Colon (tissue), 2 donors: ENCODE results near the gene FOXK2.
"Not testable (repeated sequence)": the region's sequence is repeated elsewhere in the genome, so short reads cannot be mapped to it uniquely, and the experiment has no call there.

Source experiments
- FAIRE-seq: peaks from 2 replicates; lab custom pipeline; 2012; peaks lifted over from hg19 to GRCh38; lab: Jason Lieb, UNC
- donor health status: control.
- donor health status: control.

FOXK2 gene

DNA sequence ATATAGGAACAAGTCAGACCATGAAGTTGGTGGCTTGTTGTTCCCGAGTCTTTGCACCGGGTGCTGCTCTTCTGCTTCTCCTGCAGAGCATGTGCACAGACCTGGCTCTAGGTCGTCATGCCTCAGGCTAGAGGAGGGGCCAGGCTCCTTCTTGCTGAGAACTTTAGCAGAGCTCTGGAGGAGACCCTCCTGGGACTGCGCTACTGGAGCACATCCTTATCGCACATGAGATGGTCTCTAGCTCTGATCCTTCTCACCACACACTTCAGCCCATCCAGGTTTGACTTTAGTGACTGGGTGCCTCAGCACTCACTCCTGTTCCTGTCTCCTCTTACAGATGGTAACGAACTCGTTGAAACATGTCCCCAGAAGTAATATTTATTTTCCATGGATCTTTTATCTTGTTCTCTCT is 14.9 kb downstream of the FOXK2 start:
- no peak for FAIRE-seq

- no peak for FAIRE-seq
Observed at GRCh38 chr17:82536512-82537201, 17.1 kb downstream of the FOXK2 start.

- FAIRE-seq: not testable (repeated sequence)
Observed at GRCh38 chr17:82537228-82537627, 17.7 kb downstream of the FOXK2 start.

DNA sequence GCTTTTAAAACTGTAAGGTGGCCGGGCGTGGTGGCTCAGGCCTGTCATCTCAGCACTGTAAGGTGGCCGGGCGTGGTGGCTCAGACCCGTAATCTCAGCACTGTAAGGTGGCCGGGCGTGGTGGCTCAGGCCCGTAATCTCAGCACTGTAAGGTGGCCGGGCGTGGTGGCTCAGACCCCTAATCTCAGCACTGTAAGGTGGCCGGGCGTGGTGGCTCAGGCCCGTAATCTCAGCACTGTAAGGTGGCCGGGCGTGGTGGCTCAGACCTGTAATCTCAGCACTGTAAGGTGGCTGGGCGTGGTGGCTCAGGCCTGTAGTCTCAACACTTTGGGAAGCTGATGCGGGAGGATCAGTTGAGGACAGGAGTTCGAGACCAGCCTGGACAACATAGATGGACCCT is 19.5 kb downstream of the FOXK2 start:
- FAIRE-seq: not testable (repeated sequence)

GRCh38 chr17:82542439-82542838 is 22.9 kb downstream of the FOXK2 start:
- FAIRE-seq: no peak

DNA sequence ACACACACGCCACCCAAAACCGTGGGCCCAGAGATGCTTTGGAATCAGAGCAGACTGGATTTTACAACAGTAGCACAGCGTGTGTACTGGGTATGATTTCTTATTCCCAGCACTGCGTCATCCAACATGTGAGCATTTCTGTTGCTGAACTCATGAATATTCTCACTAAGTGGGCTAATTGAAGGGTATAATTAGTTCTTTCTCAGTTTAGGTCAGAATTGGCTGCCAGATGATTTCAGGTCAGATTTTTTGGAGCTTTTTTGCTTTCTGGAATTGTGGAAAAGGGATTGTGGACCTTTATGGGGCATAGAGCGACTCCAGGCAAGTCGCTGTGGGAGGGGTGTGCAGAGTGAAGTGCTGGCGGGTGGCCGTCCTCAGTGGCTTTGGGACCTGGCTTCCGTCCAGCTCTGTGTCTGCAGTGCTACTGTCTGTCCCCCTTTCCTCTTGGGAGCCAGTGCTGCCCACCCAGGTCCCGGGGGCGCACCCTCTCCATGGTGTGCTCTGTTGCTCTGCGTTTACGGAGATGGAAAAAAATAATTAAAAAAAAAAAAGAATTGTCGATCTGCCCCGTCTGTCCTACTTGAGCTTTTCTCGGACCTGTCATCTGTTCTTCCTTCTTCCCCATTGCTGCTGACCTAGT is 25.0 kb downstream of the FOXK2 start:
- no peak for FAIRE-seq

DNA sequence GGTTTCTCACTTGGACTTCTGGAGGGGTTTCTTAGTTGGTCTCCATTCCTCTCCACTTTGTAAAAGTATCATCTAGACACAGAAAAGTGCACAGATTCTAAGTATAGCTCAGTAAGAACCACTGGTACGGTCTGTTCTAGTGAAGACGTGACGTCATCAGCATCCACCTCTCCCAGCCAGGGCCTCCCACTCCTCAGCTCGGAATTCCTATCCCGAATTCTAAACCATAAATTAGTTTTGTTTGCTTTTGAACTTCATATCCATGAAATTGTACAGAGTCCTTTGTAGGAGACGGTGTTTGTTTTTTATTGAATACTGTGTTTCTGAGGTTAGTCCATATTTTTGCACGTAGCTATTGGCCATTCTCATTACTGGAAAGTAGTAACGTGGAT is 25.5 kb downstream of the FOXK2 start:
- no peak for FAIRE-seq

DNA sequence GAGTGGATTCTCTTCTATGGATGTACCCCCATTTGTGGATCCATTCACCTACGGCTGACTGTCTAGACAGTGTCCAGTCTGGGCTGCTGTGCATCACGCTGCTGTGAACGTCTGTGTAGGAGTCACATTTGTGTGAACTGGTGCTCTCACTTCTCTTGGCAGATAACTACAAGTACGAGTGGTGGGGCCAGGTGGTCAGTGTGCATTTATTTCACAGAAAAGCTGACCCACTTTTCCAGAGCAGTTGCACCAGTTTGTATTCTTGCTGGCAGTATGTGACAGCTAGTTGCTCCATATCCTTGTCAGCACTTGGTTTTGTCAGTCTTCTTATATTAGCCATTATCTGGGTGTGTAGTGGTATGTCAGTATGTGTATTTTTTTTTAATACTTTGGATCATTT is 28.4 kb downstream of the FOXK2 start:
- no peak for FAIRE-seq

- FAIRE-seq: no peak
Observed at GRCh38 chr17:82548681-82549303, 29.3 kb downstream of the FOXK2 start.

DNA sequence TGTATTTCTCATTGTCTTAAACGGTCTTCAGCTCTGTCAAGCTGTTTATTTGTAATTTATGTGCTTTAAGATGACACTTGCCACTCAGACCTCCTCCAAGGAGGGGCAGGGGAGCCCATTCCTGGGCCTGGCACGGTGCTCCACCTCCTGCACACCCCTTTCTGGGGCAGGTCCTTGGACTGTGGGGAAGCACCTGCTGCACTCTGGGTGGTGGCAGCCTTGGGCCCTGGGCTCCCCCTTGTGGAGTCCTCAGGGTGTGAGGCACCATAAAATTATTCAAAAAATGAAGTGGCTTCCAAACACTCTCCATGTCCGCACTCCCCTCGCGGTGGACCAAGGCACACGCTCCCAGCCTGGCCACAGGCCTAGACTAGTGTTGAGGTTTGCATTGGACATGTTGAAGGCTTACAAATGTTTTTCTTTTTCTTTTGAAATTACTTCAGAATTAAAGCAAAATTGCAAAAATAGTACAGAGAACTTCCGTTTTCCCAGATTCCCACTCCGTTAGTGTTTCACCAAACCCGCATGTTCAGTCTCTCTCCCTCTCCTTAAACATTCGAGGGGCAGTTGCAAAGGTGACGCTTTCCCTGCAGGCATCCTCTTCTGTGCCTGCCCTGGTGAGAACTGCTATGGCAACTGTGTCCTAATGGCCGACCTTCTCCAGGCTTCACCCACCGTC is 32.4 kb downstream of the FOXK2 start:
- FAIRE-seq: no peak

- FAIRE-seq: no peak
Observed at GRCh38 chr17:82552580-82552979, 33.0 kb downstream of the FOXK2 start.

- no peak for FAIRE-seq
Observed at GRCh38 chr17:82553210-82553930, 33.8 kb downstream of the FOXK2 start.

DNA sequence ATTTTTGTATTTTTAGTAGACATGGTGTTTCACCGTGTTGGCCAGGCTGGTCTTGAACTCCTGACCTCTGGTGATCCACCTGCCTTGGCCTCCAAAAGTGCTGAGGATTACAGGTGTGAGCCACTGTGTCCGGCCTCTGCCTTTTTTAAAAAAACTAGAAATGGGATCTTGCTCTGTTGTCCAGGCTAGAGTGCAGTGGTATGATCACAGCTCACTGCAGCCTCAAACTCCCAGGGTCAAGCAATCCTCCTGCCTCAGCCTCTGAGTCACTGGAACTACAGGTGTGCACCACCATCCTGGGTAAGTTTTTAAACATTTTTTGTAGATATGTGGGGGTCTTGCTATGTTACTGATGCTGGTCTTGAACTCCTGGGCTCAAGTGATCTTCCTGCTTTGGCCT is 38.0 kb downstream of the FOXK2 start:
- FAIRE-seq: not testable (repeated sequence)

- no peak for FAIRE-seq
Observed at GRCh38 chr17:82559566-82560251, 40.2 kb downstream of the FOXK2 start.

- no peak for FAIRE-seq
Observed at GRCh38 chr17:82560252-82560642, 40.7 kb downstream of the FOXK2 start.

- no peak for FAIRE-seq
Observed at GRCh38 chr17:82560802-82561428, 41.4 kb downstream of the FOXK2 start.

DNA sequence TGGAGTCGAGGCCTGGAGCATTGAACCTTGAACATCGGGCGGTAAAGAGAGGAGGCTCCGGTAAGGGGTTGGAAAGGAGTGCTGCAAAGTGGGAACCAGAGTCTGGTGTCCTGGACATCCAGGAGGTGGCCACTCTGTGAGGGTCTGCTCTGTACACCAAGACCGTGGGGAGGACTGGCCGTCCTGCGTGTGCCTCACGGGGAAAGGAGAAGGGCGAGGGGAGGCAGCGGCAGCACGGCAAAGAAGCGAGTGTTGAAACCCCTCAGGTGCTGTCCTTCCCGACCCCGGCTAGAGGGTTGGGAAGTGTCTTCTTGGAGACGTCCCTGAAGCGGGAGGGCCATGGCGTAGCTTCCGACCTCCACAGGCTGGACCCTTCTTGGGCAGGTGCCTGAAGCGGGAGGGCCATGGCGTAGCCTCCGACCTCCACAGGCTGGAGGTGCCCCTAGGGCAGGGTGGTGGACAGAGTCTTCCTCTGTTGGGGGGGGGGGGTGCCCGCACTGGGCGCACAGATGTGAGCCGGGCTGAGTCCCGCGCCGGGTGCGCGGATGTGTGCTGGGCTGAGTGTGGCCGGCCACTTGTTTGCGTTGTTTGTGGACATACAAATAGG is 42.0 kb downstream of the FOXK2 start:
- no peak for FAIRE-seq

DNA sequence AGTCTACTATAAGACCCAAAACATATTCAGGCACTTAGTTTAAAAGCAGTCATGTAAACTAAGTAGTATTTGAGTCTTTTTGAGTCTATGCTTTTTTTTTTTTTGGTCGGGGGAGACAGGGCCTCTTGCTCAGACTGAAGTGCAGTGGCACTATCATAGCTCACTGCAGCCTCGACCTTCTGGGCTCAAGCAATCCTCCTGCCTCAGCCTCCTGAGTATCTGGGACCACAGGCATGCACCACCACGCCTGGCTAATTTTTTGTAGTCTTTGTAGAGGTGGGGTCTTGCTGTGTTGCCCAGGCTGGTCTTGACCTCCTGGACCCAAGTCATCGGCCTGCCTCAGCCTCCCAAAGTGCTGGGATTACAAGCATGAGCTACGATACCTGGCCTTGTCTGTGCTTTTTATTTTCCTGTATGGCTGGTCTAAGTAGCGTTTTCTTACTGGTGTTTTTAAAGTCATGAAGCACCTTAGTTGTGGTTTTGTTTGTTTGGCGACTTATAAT is 43.2 kb downstream of the FOXK2 start:
- FAIRE-seq: not testable (repeated sequence)

DNA sequence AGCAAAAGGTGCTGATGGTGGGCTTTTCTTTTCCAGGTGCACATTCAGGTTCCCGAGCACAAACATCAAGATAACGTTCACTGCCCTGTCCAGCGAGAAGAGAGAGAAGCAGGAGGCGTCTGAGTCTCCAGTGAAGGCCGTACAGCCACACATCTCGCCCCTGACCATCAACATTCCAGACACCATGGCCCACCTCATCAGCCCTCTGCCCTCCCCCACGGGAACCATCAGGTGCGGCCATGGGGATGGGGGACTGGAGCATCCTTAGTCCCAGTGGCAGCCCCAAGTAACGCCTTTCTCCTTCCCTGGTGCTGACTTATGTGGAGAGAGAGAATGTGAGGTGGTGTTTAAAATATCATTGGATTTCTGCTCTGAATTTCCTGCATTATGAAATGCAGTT is 43.8 kb downstream of the FOXK2 start:
- FAIRE-seq: no peak

- not testable (repeated sequence) for FAIRE-seq
Observed at GRCh38 chr17:82563745-82564144, 44.2 kb downstream of the FOXK2 start.

GRCh38 chr17:82564241-82564640 is 44.7 kb downstream of the FOXK2 start:
- no peak for FAIRE-seq
